Osteoblast (primary cell): ENCODE measurements around the gene LRP11. TPM values are rescaled to one million over a fixed set of nuclear protein-coding genes. Genes with fewer than 3 reads are reported as not detected.
"Not testable (repeated sequence)": the region's sequence is repeated elsewhere in the genome, so short reads cannot be mapped to it uniquely, and the experiment has no call there.

Experiments used
- DNase-seq: peaks from one replicate; pipeline ENCODE4 v3.0.0; 2011; ENCODE audit warnings: low spot score, mixed read lengths; ENCODE audit not compliant: insufficient read length; ENCODE audit errors: missing footprints
- H2AFZ ChIP-seq: 2 replicates; pipeline ENCODE4 v1.6.0; 2011; ENCODE audit warnings: mild to moderate bottlenecking, low read length
- H3K27ac ChIP-seq: 2 replicates; pipeline ENCODE4 v1.5.1; 2011; ENCODE audit warnings: mild to moderate bottlenecking, low read depth, low read length, moderate library complexity
- H3K27me3 ChIP-seq: 2 replicates; pipeline ENCODE4 v1.6.0; 2012; ENCODE audit warnings: mild to moderate bottlenecking, control low read depth, inconsistent platforms, low read length, moderate library complexity; ENCODE audit not compliant: insufficient read depth
- H3K36me3 ChIP-seq: 2 replicates; pipeline ENCODE4 v1.5.1; 2011; ENCODE audit warnings: mild to moderate bottlenecking, low read length, control low read depth, moderate library complexity; ENCODE audit not compliant: insufficient read depth
- H3K4me1 ChIP-seq: 2 replicates; pipeline ENCODE4 v1.5.1; 2011; ENCODE audit warnings: mild to moderate bottlenecking, low read length, control low read depth, moderate library complexity; ENCODE audit not compliant: insufficient read depth
- H3K4me2 ChIP-seq: 2 replicates; pipeline ENCODE4 v1.6.0; 2011; ENCODE audit warnings: mild to moderate bottlenecking, low read length; ENCODE audit not compliant: insufficient read depth
- H3K4me3 ChIP-seq: fragments of 200-600 bp; sonication (generic); 3 replicates; pipeline ENCODE4 v1.5.1; 2012; ENCODE audit warnings: mild to moderate bottlenecking, low read length, inconsistent platforms; ENCODE audit not compliant: insufficient read depth
- H3K79me2 ChIP-seq: 2 replicates; pipeline ENCODE4 v1.6.0; 2012; ENCODE audit warnings: mild to moderate bottlenecking, low read length, control low read depth, inconsistent platforms; ENCODE audit not compliant: insufficient read depth
- H3K9me3 ChIP-seq: 2 replicates; pipeline ENCODE4 v1.5.1; 2011; ENCODE audit warnings: low read depth, low read length, control low read depth
- H4K20me1 ChIP-seq: 2 replicates; pipeline ENCODE4 v1.6.0; 2012; ENCODE audit warnings: mild to moderate bottlenecking, low read length, control low read depth; ENCODE audit not compliant: insufficient read depth
- total RNA-seq: library from RNA; depleted of rRNA; stranded (reverse); fragments of >200 nt; gene quantifications from 2 replicates; pipeline ENCODE4 v1.2.3, GENCODE V29; 2012
- TF ChIP-seq, protein P1 (sequence below): IDR thresholded peaks from 2 replicates; pipeline ENCODE4 v1.5.1; 2011; ENCODE audit warnings: mild to moderate bottlenecking, low read depth, low read length, moderate library complexity; ENCODE audit errors: extremely low read depth

The LRP11 gene
- total RNA-seq, 1 donor = 39.4 TPM

DNA sequence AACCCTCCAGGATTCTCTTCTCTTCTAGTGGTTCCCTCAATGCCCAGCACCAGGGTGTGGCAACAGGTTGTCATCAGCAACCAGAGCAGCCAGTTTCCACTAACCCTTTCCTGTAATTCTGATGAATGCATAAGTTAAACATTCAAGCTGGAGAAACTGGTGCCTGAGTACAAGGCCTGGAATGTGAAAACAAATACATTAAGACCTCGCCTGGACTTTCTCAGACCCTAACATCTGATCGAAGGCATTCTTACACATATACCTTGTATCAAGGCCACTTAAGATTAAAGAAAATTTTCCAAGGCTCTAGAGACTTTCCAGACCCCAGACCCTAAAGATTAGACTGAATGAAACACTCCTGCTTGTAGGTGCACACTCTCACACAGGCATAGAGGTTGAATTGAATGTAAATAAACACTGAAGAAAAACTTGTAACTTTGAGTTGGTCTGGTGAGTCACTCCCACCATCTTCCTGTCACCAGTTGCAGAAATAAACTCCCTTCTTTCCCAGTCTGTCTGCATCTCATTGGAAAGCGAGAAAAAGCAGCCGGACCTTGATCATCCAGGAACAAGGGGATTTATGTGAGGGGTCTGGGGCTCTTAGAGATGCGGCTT is 9.0 kb downstream of the LRP11 start:
- Histone ChIP-seq H3K36me3 (no peaks in the 10 kb centered on the region), H3K9me3 (no peaks in the 10 kb centered on the region), H4K20me1 (no peaks in the 10 kb centered on the region), H3K4me1 (peaks cover 75% of the 10 kb centered on the region), H2AFZ (peak overlapping the region; percentile 23), H3K4me3 (peak overlapping the region; percentile 61), H3K4me2 (peak overlapping the region; percentile 93), H3K79me2 (peaks cover 53% of the 10 kb centered on the region), H3K27ac (peak overlapping the region; percentile 98), H3K27me3 (no peaks in the 10 kb centered on the region)
- TF ChIP-seq, protein P1, sequence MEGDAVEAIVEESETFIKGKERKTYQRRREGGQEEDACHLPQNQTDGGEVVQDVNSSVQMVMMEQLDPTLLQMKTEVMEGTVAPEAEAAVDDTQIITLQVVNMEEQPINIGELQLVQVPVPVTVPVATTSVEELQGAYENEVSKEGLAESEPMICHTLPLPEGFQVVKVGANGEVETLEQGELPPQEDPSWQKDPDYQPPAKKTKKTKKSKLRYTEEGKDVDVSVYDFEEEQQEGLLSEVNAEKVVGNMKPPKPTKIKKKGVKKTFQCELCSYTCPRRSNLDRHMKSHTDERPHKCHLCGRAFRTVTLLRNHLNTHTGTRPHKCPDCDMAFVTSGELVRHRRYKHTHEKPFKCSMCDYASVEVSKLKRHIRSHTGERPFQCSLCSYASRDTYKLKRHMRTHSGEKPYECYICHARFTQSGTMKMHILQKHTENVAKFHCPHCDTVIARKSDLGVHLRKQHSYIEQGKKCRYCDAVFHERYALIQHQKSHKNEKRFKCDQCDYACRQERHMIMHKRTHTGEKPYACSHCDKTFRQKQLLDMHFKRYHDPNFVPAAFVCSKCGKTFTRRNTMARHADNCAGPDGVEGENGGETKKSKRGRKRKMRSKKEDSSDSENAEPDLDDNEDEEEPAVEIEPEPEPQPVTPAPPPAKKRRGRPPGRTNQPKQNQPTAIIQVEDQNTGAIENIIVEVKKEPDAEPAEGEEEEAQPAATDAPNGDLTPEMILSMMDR = no peak
- no peak for DNase-seq

DNA sequence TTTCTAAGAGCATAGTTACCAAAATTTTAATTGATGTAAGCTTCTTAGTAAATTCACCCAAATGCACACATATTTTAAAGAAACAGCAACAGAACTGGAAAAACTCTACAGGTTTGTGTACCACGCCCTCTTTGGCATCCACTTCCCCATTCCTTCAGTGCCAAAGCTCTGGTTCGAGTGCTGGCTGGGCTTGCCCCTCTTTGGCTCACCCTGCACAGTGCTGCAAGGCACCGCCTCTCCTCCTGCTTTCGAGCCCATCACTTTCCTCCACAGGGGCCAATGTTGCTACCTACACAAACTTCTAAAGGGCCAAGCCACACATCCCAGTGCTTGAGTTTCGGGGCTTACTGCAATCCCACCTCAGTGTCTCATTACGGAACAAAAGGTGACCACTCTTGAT is 9.6 kb downstream of the LRP11 start:
- TF ChIP-seq, protein P1 = no peak
- Histone ChIP-seq H3K9me3 (no peaks in the 10 kb centered on the region), H3K79me2 (peaks cover 48% of the 10 kb centered on the region), H3K27me3 (no peaks in the 10 kb centered on the region), H3K4me3 (peak overlapping the region; percentile 61), H3K36me3 (peaks cover 4% of the 10 kb centered on the region), H2AFZ (peak overlapping the region; percentile 23), H3K4me1 (peaks cover 68% of the 10 kb centered on the region), H4K20me1 (no peaks in the 10 kb centered on the region), H3K27ac (peak overlapping the region; percentile 98), H3K4me2 (peak overlapping the region; percentile 93)
- DNase-seq = no peak

DNA sequence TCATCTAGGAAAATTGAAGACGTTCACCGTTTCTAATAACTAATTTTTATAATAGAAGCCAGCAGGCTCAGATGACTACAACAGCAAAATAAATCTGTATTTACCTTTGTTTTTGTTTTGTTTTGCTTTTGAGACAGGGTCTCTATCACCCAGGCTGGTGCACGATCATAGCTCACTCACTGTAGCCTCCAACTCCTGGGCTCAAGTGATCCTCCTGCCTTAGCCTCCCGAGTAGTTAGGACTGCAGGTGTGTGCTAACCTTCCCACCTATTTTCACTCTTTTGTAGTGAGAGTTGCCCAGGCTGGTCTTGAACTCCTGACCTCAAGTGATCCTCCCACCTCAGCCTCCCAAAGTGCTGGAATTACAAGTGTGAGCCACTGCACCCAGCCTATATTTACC is 10.1 kb downstream of the LRP11 start:
- not testable (repeated sequence) for H3K4me3 ChIP-seq, H3K36me3 ChIP-seq, H3K9me3 ChIP-seq, DNase-seq, H2AFZ ChIP-seq, H3K27me3 ChIP-seq, H3K4me2 ChIP-seq, H4K20me1 ChIP-seq
- H3K27ac ChIP-seq = peak overlapping the region; percentile 98
- peaks cover 45% of the 10 kb centered on the region for H3K79me2 ChIP-seq
- peaks cover 65% of the 10 kb centered on the region for H3K4me1 ChIP-seq

DNA sequence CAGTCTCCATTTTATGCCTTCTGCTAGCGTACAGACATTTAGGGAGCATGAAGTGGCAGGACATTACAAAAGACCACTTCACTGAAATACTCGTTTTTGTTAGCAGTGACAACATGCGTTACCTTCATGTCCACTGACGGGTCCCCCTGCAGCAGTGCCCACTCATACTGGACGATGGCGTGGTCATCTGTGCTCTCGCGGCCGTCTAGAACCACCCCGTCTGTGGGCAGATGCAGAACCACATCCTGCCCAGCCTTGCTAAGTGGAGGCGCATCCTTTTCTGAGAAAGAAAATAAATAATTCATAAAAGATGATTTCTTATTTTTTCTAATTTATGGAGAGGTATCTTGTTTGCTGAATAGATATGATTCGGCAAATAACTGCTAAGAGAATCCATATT is 11.3 kb downstream of the LRP11 start:
- no peaks in the 10 kb centered on the region for H4K20me1 ChIP-seq
- H3K36me3 ChIP-seq = peaks cover 4% of the 10 kb centered on the region
- peak overlapping the region; percentile 30 for H3K4me2 ChIP-seq
- H2AFZ ChIP-seq = peak overlapping the region; percentile 8
- peaks cover 67% of the 10 kb centered on the region for H3K4me1 ChIP-seq
- TF ChIP-seq, protein P1 = no peak
- peak overlapping the region; percentile 4 for H3K4me3 ChIP-seq
- peaks cover 36% of the 10 kb centered on the region for H3K79me2 ChIP-seq
- no peak for DNase-seq
- no peaks in the 10 kb centered on the region for H3K9me3 ChIP-seq
- H3K27ac ChIP-seq = peak overlapping the region; percentile 65
- H3K27me3 ChIP-seq = no peaks in the 10 kb centered on the region
